ENCODE data around the gene LPIN1. TPM values are rescaled to one million over a fixed set of nuclear protein-coding genes. Genes with fewer than 3 reads are reported as not detected.

Gene LPIN1
- total and polyA plus RNA-seq, 2 of the 8 experiments (the other 6 are each of a cell fraction or from before 2014, with no cell fraction given) = 4.3 to 9.8 TPM

- peak; percentile 17; the same call in 1 of the 2 replicates for TF ChIP-seq BACH1 (IDR thresholded peaks at IDR 0.05; ENCODE audit: low read length)
- TF ChIP-seq SIN3A (conservative IDR thresholded peaks at IDR 0.05 in 1 of 2, IDR thresholded peaks at IDR 0.05 in 1 of 2; ENCODE audit: low read depth in 1 of 2, low read length in 2 of 2) = 0 out of 4 replicates have a peak, but pooled peaks of 1 of the 2 experiments have one; percentile 21
- TF ChIP-seq TBP (IDR thresholded peaks at IDR 0.05; ENCODE audit: low read depth, low read length) = no peak
- TF ChIP-seq HDAC6 (IDR thresholded peaks at IDR 0.05; ENCODE audit: low read depth, low read length) = no peak
- no peak for TF ChIP-seq CBX8 (IDR thresholded peaks at IDR 0.05; ENCODE audit: borderline replicate concordance, low read depth, low read length)
- 0 out of 3 replicates have a peak, but pooled peaks of 1 of the 2 experiments have one; percentile 1 for TF ChIP-seq POLR2A (IDR thresholded peaks at IDR 0.05; ENCODE audit: control extremely low read depth in 1 of 2, low read depth in 2 of 2, low read length in 2 of 2)
- no peak for TF ChIP-seq CHD1 (IDR thresholded peaks at IDR 0.05; ENCODE audit: low read depth, low read length)
- TF ChIP-seq TAF7 (optimal IDR thresholded peaks at IDR 0.05; ENCODE audit: borderline replicate concordance, low read depth, low read length) = no peak
- TF ChIP-seq USF2 (IDR thresholded peaks at IDR 0.05; ENCODE audit: low read length) = no peak
- TF ChIP-seq CTBP2 (IDR thresholded peaks at IDR 0.05; ENCODE audit: borderline replicate concordance, insufficient read depth, insufficient read length, low read length) = no peak
Observed at GRCh38 chr2:11829324-11829946, 83.0 kb downstream of the LPIN1 start (continued).

Measured in H1 (cell line).